Endothelial cell of umbilical vein (primary cell): ENCODE measurements around the gene NFATC2. TPM values are rescaled to one million over a fixed set of nuclear protein-coding genes. Genes with fewer than 3 reads are reported as not detected.

Experiments used
- BruUV-seq: library from RNA; stranded (reverse); fragments of 400-500 nt; replicated peaks from 2 replicates; lab custom pipeline; 2021; lab: Mats Ljungman, UMichigan
- CTCF ChIA-PET: fragments of 300-600, 350-600 bp; sonication (Branson Sonifier 250); formaldehyde crosslinking; loops from one replicate; lab custom pipeline; 2021; ENCODE audit warnings: antibody characterized with exemption, inconsistent platforms; lab: Charles Lee
- POLR2A ChIA-PET: fragments of 300-600, 350-600 bp; sonication (Branson Sonifier 250); formaldehyde crosslinking; loops from one replicate; lab custom pipeline; 2021; ENCODE audit warnings: antibody characterized with exemption, inconsistent platforms; lab: Charles Lee
- DNase-seq: peaks from one replicate; pipeline ENCODE4 v3.0.0-alpha.2; 2011; ENCODE audit warnings: low read depth, low spot score
- FAIRE-seq: peaks from 2 replicates; lab custom pipeline; 2011; peaks lifted over from hg19 to GRCh38; lab: Jason Lieb, UNC
- H2AFZ ChIP-seq: 2 replicates; pipeline ENCODE4 v1.6.0; 2012; ENCODE audit warnings: low read depth, low read length, control low read depth, inconsistent platforms
- H3K27ac ChIP-seq: 2 replicates; pipeline ENCODE4 v1.5.1; 2011; ENCODE audit warnings: low read depth, mild to moderate bottlenecking, control low read depth, low read length, moderate library complexity; ENCODE audit not compliant: insufficient read depth
- H3K27me3 ChIP-seq, 2 experiments: 2 replicates each; pipeline versions ENCODE4 v1.6.0 to v1.6.1; 2011; ENCODE audit warnings: low read length in 2 of 2, mixed read lengths in 1 of 2; ENCODE audit not compliant: control insufficient read depth in 2 of 2, insufficient read depth in 2 of 2
- H3K36me3 ChIP-seq, 2 experiments: 2 replicates in 1 of 2; 3 replicates in 1 of 2; pipeline ENCODE4 v1.5.1; 2011; ENCODE audit warnings: low read length in 2 of 2, mild to moderate bottlenecking in 1 of 2, moderate library complexity in 1 of 2; ENCODE audit not compliant: control insufficient read depth in 2 of 2, insufficient read depth in 2 of 2; ENCODE audit errors: extremely low read depth in 1 of 2
- H3K4me1 ChIP-seq: 3 replicates; pipeline ENCODE4 v1.5.1; 2011; ENCODE audit warnings: mild to moderate bottlenecking, low read length; ENCODE audit not compliant: control insufficient read depth, insufficient read depth; ENCODE audit errors: extremely low read depth
- H3K4me2 ChIP-seq: 2 replicates; pipeline ENCODE4 v1.6.1; 2011; ENCODE audit warnings: low read length, control low read depth, mixed read lengths; ENCODE audit not compliant: insufficient read depth
- H3K4me3 ChIP-seq, 3 experiments: fragments of 200-600 bp in 1 of 3; sonication (generic), shearing (Covaris generic) in 1 of 3; replicated peaks in 1 of 3; 2 replicates each; pipeline ENCODE4 v1.5.1; 2011 to 2016; ENCODE audit warnings: control low read depth in 3 of 3, low read length in 3 of 3, mild to moderate bottlenecking in 2 of 3, inconsistent platforms in 1 of 3, low read depth in 1 of 3, moderate library complexity in 1 of 3; ENCODE audit not compliant: insufficient read depth in 1 of 3
- H3K79me2 ChIP-seq: 2 replicates; pipeline ENCODE4 v1.6.0; 2012; ENCODE audit warnings: low read length, inconsistent platforms; ENCODE audit not compliant: control insufficient read depth, insufficient read depth
- H3K9ac ChIP-seq: replicated peaks from 2 replicates; pipeline ENCODE3; 2011; ENCODE audit warnings: low read length, control low read depth; ENCODE audit not compliant: insufficient read depth; ENCODE audit errors: extremely low read depth
- H3K9me1 ChIP-seq: replicated peaks from 3 replicates; pipeline ENCODE4 v1.6.0; 2011; ENCODE audit warnings: mild to moderate bottlenecking, low read length; ENCODE audit not compliant: control insufficient read depth, insufficient read depth; ENCODE audit errors: extremely low read depth
- H3K9me3 ChIP-seq: replicated peaks from 2 replicates; pipeline ENCODE4 v1.5.1; 2012; ENCODE audit warnings: low read length, inconsistent platforms; ENCODE audit not compliant: control insufficient read depth, insufficient read depth
- H4K20me1 ChIP-seq: replicated peaks from 2 replicates; pipeline ENCODE3; 2011; ENCODE audit warnings: mild to moderate bottlenecking, low read length; ENCODE audit not compliant: control insufficient read depth, insufficient read depth; ENCODE audit errors: extremely low read depth
- CTCF ChIP-seq, 2 donors: IDR thresholded peaks; 1 replicate in 1 of 2; 2 replicates in 1 of 2; pipeline ENCODE4 v1.5.1; 2011; ENCODE audit warnings: low read length in 2 of 2, mild to moderate bottlenecking in 2 of 2, moderate library complexity in 2 of 2, control low read depth in 1 of 2, inconsistent platforms in 1 of 2, low read depth in 1 of 2; ENCODE audit not compliant: insufficient read depth in 1 of 2; ENCODE audit errors: extremely low read depth in 1 of 2
- EZH2 ChIP-seq: IDR thresholded peaks from 2 replicates; pipeline ENCODE4 v1.6.1; 2012; ENCODE audit warnings: borderline replicate concordance, low read depth, mild to moderate bottlenecking, moderate library complexity, low read length, inconsistent platforms; ENCODE audit not compliant: severe bottlenecking
- FOS ChIP-seq: IDR thresholded peaks from 2 replicates; pipeline ENCODE4 v1.6.1; 2011; ENCODE audit warnings: mild to moderate bottlenecking, low read length, moderate library complexity, borderline replicate concordance; ENCODE audit not compliant: insufficient read depth
- GATA2 ChIP-seq: IDR thresholded peaks from 2 replicates; pipeline ENCODE4 v1.7.0; 2011; ENCODE audit warnings: low read depth, mild to moderate bottlenecking, moderate library complexity, mixed read lengths, low read length; ENCODE audit not compliant: insufficient read length, insufficient read depth
- JUN ChIP-seq: IDR thresholded peaks from 2 replicates; pipeline ENCODE4 v1.6.1; 2011; ENCODE audit warnings: borderline replicate concordance, low read depth; ENCODE audit not compliant: insufficient read length, insufficient read depth
- MAX ChIP-seq: IDR thresholded peaks from 2 replicates; pipeline ENCODE4 v1.6.1; 2011; ENCODE audit not compliant: insufficient read depth, insufficient read length
- MYC ChIP-seq: IDR thresholded peaks from one replicate; pipeline ENCODE4 v1.6.1; 2011; ENCODE audit warnings: mild to moderate bottlenecking, low read depth, low read length
- POLR2A ChIP-seq: IDR thresholded peaks from 2 replicates; pipeline ENCODE4 v1.6.1; 2012; ENCODE audit warnings: low read depth, mild to moderate bottlenecking, control low read depth, low read length
- POLR2AphosphoS5 ChIP-seq: IDR thresholded peaks from 2 replicates; pipeline ENCODE4 v1.6.1; 2012; ENCODE audit warnings: low read depth, mild to moderate bottlenecking, control low read depth, low read length, moderate library complexity; ENCODE audit not compliant: insufficient read depth
- dilution Hi-C: fragments of 300-500 bp; cut with MboI; formaldehyde crosslinking; loops from one replicate; pipeline ENCODE4 v1.15.0; 2019; ENCODE audit warnings: low sequenced_read_pairs; ENCODE audit not compliant: extremely low pct_ligation_motif_present
- intact Hi-C: fragments of 100-400 bp; cut with micrococcal nuclease; formaldehyde crosslinking; loops from one replicate; pipeline ENCODE4 v1.10.0; 2022
- polyA plus RNA-seq, 4 experiments: library from polyadenylated mRNA; depleted of rRNA in 3 of 4; stranded (reverse) in 3 of 4; unstranded in 1 of 4; fragments of >200 nt; gene quantifications; 2 replicates each; pipeline versions ENCODE4 v1.2.1 to v1.2.3, GENCODE V29; 2011 to 2012; ENCODE audit warnings: missing spikeins in 1 of 4
- total RNA-seq: library from RNA; stranded (reverse); gene quantifications from 2 replicates; pipeline ENCODE4 v1.2.3, GENCODE V29; 2021

Gene NFATC2
- total and polyA plus RNA-seq, 2 donors (not counting 3 experiments of a cell fraction or from before 2014, with no cell fraction given) = 3.1 to 13.0 TPM

GRCh38 chr20:51497542-51498467 is 44.7 kb downstream of the NFATC2 start:
- Histone ChIP-seq H3K4me3 (no peak overlapping the region), H3K4me1 (peaks cover 17% of the 10 kb centered on the region), H3K36me3 (no peaks in the 10 kb centered on the region), H3K9me1 (no peaks in the 10 kb centered on the region), H2AFZ (peak overlapping the region; percentile 12), H3K79me2 (no peaks in the 10 kb centered on the region), H3K27ac (peak overlapping the region; percentile 21), H3K9ac (no peak overlapping the region), H3K4me2 (no peak overlapping the region), H3K9me3 (no peaks in the 10 kb centered on the region), H3K27me3 (no peaks in the 10 kb centered on the region), H4K20me1 (no peaks in the 10 kb centered on the region)
- ChIA-PET POLR2A (interaction anchor here (0.6 kb wide), 1 partner anchor 10 kb away, joined by 3 read pairs; no protein-coding TSS in a partner anchor), CTCF (interaction anchor here (1.3 kb wide), 1 partner anchor 65 kb away, joined by 3 read pairs; no protein-coding TSS in a partner anchor)
- BruUV-seq = no TSS peak
- dilution Hi-C loops = no loop called here
- intact Hi-C loops = no loop called here
- peak; percentile 81 for FAIRE-seq
- DNase-seq = peak; percentile 26
- TF ChIP-seq EZH2 (no peak), POLR2AphosphoS5 (peak; percentile 30), GATA2 (no peak), MAX (peak; percentile 45)

GRCh38 chr20:51496964-51497363 is 45.6 kb downstream of the NFATC2 start:
- Histone ChIP-seq H4K20me1 (no peaks in the 10 kb centered on the region), H3K9me3 (no peaks in the 10 kb centered on the region), H3K4me1 (peaks cover 26% of the 10 kb centered on the region), H3K4me2 (no peak overlapping the region), H3K27me3 (no peaks in the 10 kb centered on the region), H3K27ac (no peak overlapping the region), H3K9ac (no peak overlapping the region), H3K36me3 (no peaks in the 10 kb centered on the region), H2AFZ (no peak overlapping the region), H3K9me1 (no peaks in the 10 kb centered on the region), H3K79me2 (no peaks in the 10 kb centered on the region), H3K4me3 (no peak overlapping the region)
- intact Hi-C loops (no loop called here), dilution Hi-C loops (no loop called here)
- FAIRE-seq = no peak
- POLR2A ChIA-PET = interaction anchor here (0.6 kb wide), 1 partner anchor 28 kb away, joined by 4 read pairs; no protein-coding TSS in a partner anchor
- CTCF ChIA-PET = no interaction called here
- no TSS peak for BruUV-seq
- no peak for TF ChIP-seq EZH2
- TF ChIP-seq JUN = no peak
- TF ChIP-seq MAX = no peak
- no peak for TF ChIP-seq FOS
- no peak for TF ChIP-seq POLR2AphosphoS5
- no peak for TF ChIP-seq POLR2A
- TF ChIP-seq MYC = no peak
- no peak for TF ChIP-seq GATA2
- TF ChIP-seq CTCF (IDR thresholded peaks at IDR 0.05; ENCODE audit: extremely low read depth in 1 of 2, insufficient read depth in 1 of 2, low read depth in 1 of 2, low read length in 2 of 2) = no peak
- no peak for DNase-seq
